GM15510 (cell line): ENCODE results near the gene URB2.

Source experiments
- POLR2A ChIP-seq: IDR thresholded peaks from 3 replicates; pipeline ENCODE4 v1.6.1; 2011; ENCODE audit warnings: borderline replicate concordance; ENCODE audit not compliant: insufficient read length; ENCODE audit errors: extremely low read depth

URB2 gene

GRCh38 chr1:229693129-229693900 lies 67.3 kb downstream of the URB2 start:
- no peak for TF ChIP-seq POLR2A

GRCh38 chr1:229694053-229694693 lies 68.1 kb downstream of the URB2 start:
- no peak for TF ChIP-seq POLR2A

GRCh38 chr1:229696385-229696784 lies 70.3 kb downstream of the URB2 start:
- no peak for TF ChIP-seq POLR2A

- no peak for TF ChIP-seq POLR2A
Measured at GRCh38 chr1:229699613-229700267, 73.7 kb downstream of the URB2 start.

GRCh38 chr1:229704157-229704556 lies 78.1 kb downstream of the URB2 start:
- no peak for TF ChIP-seq POLR2A

- TF ChIP-seq POLR2A: no peak
Measured at GRCh38 chr1:229709500-229710013, 83.5 kb downstream of the URB2 start.
